ENCODE data around the gene CALY.

- no peak for TF ChIP-seq EZH2 (IDR thresholded peaks at IDR 0.05; ENCODE audit: borderline replicate concordance, low read depth, low read length, poor library complexity, severe bottlenecking)
- TF ChIP-seq, protein P1, sequence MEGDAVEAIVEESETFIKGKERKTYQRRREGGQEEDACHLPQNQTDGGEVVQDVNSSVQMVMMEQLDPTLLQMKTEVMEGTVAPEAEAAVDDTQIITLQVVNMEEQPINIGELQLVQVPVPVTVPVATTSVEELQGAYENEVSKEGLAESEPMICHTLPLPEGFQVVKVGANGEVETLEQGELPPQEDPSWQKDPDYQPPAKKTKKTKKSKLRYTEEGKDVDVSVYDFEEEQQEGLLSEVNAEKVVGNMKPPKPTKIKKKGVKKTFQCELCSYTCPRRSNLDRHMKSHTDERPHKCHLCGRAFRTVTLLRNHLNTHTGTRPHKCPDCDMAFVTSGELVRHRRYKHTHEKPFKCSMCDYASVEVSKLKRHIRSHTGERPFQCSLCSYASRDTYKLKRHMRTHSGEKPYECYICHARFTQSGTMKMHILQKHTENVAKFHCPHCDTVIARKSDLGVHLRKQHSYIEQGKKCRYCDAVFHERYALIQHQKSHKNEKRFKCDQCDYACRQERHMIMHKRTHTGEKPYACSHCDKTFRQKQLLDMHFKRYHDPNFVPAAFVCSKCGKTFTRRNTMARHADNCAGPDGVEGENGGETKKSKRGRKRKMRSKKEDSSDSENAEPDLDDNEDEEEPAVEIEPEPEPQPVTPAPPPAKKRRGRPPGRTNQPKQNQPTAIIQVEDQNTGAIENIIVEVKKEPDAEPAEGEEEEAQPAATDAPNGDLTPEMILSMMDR (conservative IDR thresholded peaks at IDR 0.05; ENCODE audit: low read depth, low read length), result no peak
Measured at GRCh38 chr10:133276435-133277201, 60.1 kb downstream of the CALY start, which contains the start of gene ADAM8.
